ENCODE data around the gene SMNDC1.

DNA sequence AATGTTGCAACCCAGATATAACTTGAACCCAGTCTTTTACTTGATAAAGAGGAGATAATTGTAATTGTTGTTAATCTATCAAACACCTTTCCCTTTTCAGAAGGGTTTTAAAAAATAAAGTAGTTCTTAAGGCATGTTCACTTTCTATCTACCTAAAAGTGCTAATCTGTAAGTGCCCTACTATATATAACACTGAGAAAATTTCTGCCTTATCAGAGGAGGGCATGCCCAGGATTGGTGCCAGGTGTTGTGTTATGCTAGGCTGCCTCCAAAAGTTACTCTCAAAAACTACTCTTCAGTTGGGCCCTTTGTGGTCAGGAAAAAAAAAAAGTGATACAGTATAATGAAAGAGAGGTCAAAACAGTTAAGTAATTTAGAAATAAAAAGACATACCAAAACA lies 36.3 kb downstream of the SMNDC1 start:
- no peak for TF ChIP-seq CTCF (IDR thresholded peaks at IDR 0.05; ENCODE audit: low read depth, low read length, poor library complexity, severe bottlenecking)
- TF ChIP-seq EZH2phosphoT487 (IDR thresholded peaks at IDR 0.05; ENCODE audit: borderline replicate concordance, low read length) = no peak
